IMR-90 (cell line): ENCODE data around the gene CCSER1.

Experiments
- BHLHE40 ChIP-seq: fragments of 150-350 bp; IDR thresholded peaks from 2 replicates; pipeline ENCODE4 v1.6.1; 2016; ENCODE audit warnings: mild to moderate bottlenecking, low read depth, low read length
- CEBPB ChIP-seq: IDR thresholded peaks from 2 replicates; pipeline ENCODE4 v1.6.1; 2012; ENCODE audit warnings: low read depth, low read length, improper control_type of control experiment
- CHD1 ChIP-seq: IDR thresholded peaks from 2 replicates; pipeline ENCODE4 v1.6.1; 2012; ENCODE audit warnings: low read depth, low read length, improper control_type of control experiment
- CTCF ChIP-seq: conservative IDR thresholded peaks from 2 replicates; pipeline ENCODE4 v1.5.1; 2012; ENCODE audit warnings: mild to moderate bottlenecking, low read depth, low read length, improper control_type of control experiment
- ELK1 ChIP-seq: fragments of 150-350 bp; IDR thresholded peaks from 2 replicates; pipeline ENCODE4 v1.6.1; 2016; ENCODE audit warnings: low read depth, mild to moderate bottlenecking, low read length, moderate library complexity, borderline replicate concordance
- FOS ChIP-seq: fragments of 150-350 bp; IDR thresholded peaks from 2 replicates; pipeline ENCODE4 v1.6.1; 2016; ENCODE audit warnings: low read depth, low read length
- MAZ ChIP-seq: IDR thresholded peaks from 2 replicates; pipeline ENCODE4 v1.6.1; 2012; ENCODE audit warnings: low read depth, mild to moderate bottlenecking, low read length, improper control_type of control experiment, moderate library complexity, borderline replicate concordance
- MXI1 ChIP-seq: IDR thresholded peaks from 2 replicates; pipeline ENCODE4 v1.6.1; 2012; ENCODE audit warnings: low read depth, mild to moderate bottlenecking, low read length, moderate library complexity, borderline replicate concordance
- POLR2A ChIP-seq: IDR thresholded peaks from 2 replicates; pipeline ENCODE4 v1.6.1; 2012; ENCODE audit warnings: mild to moderate bottlenecking, low read depth, low read length
- RAD21 ChIP-seq: IDR thresholded peaks from 2 replicates; pipeline ENCODE4 v1.6.1; 2012; ENCODE audit warnings: low read length, improper control_type of control experiment
- RCOR1 ChIP-seq: IDR thresholded peaks from 2 replicates; pipeline ENCODE4 v1.6.1; 2012; ENCODE audit warnings: mild to moderate bottlenecking, low read length, improper control_type of control experiment; ENCODE audit not compliant: insufficient replicate concordance
- RFX5 ChIP-seq: IDR thresholded peaks from 2 replicates; pipeline ENCODE4 v1.8.0; 2012; ENCODE audit warnings: low read depth, mild to moderate bottlenecking, low read length, moderate library complexity
- SMC3 ChIP-seq: fragments of 150-350 bp; IDR thresholded peaks from 2 replicates; pipeline ENCODE4 v1.6.1; 2016; ENCODE audit warnings: low read depth, mild to moderate bottlenecking, antibody characterized with exemption, low read length, moderate library complexity
- USF2 ChIP-seq: fragments of 150-350 bp; IDR thresholded peaks from 2 replicates; pipeline ENCODE4 v1.6.1; 2017; ENCODE audit warnings: mild to moderate bottlenecking, antibody characterized with exemption, low read length, low read depth

- TF ChIP-seq CTCF, result no peak
- TF ChIP-seq POLR2A, result no peak
- no peak for TF ChIP-seq ELK1
- no peak for TF ChIP-seq USF2
- no peak for TF ChIP-seq SMC3
- no peak for TF ChIP-seq RAD21
- TF ChIP-seq MXI1, result no peak
- TF ChIP-seq RCOR1, result no peak
- TF ChIP-seq CHD1, result no peak
- TF ChIP-seq RFX5, result no peak
- no peak for TF ChIP-seq FOS
- no peak for TF ChIP-seq MAZ
- no peak for TF ChIP-seq CEBPB
- no peak for TF ChIP-seq BHLHE40
Measured at GRCh38 chr4:91298824-91299223, 1171.6 kb downstream of the CCSER1 start.
